Stimulated activated CD8-positive, alpha-beta memory T cell treated with anti-CD3 and anti-CD28 coated beads, Interleukin-7, amount 100 ng/mL, for 48 hours (primary cell): ENCODE results near the gene PRKCH.

Experiments
- DNase-seq, 2 donors: peaks; one replicate each; pipeline ENCODE4 v3.0.0-alpha.2; 2020; ENCODE audit warnings: low read depth in 1 of 2; ENCODE audit errors: extremely low read depth in 1 of 2

The PRKCH gene

DNA sequence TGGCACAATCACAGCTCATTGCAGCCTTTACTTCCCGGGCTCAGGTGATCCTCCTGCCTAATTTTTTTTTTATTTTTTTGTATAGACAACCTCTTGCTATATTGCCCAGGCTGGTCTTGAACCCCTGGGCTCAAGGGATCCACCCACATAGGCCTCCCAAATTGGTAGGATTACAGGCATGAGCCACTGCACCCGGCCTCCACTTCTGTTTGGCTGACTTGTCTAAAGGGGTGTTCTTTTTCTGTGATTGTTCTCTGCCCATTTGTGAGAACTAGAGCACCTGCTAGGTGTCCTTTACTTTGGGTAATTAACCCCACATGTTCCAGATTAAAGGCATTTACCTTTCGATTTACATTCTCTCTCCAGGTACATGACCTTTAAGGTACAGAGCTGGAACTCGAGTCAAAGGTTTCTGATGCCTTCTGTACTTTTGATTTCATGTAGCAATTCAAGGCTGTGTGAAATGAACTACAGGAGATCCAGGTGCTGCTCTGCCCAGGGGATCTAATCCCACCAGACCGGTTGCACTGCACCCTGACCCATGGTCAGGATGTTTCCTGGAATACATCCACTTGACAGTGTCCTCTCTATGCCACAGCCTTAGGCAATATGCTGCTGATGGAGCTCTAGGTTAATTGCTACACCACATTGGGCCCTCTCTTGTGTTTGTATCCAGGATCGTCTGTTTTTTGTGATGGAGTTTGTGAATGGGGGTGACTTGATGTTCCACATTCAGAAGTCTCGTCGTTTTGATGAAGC lies 163.6 kb downstream of the PRKCH start:
- no peak for DNase-seq

DNA sequence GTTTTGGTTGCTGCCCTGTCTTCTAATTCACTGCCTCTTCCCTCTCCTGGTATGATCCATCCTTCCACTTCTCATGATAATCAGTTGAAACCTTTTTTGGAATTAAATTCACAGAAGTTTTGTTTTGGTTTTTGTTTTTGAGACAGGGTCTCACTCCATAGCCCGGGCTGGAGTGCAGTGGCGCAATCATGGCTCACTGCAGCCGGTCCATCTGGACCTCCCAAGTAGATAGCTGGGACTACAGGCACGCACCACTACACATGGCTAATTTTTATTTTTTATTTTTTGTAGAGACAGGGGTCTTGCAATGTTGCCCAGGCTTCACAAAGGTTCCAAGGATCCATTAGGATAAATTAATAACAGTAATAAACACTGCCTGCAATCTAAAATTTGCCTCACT lies 164.3 kb downstream of the PRKCH start:
- DNase-seq, result no peak

DNA sequence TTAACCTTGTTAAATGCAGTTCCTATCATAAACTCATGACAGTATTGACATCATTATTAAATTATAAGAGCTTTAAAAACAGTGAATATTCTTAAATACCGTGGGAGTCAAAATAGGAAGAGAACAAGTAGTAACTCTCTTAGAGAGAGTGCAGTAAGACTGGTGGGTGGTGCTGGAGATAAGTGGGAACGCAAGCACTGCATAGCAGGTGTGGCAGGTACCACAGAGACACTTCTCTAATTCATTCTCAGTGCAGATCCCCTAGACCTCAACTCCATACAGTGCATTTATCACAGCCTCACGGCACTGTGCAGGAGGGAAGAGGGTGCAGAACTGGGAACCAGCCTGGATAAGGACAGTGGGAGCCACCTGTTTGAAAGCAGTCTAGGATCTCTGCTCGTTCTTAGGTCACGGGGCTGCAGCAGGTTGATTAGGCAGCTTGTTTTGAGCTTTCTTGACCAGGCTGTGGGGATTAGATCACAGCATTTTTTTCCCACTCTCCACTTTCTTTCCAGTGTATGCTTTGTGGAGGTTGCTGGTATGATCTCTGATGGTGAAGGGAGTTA lies 165.6 kb downstream of the PRKCH start:
- DNase-seq, result no peak

DNA sequence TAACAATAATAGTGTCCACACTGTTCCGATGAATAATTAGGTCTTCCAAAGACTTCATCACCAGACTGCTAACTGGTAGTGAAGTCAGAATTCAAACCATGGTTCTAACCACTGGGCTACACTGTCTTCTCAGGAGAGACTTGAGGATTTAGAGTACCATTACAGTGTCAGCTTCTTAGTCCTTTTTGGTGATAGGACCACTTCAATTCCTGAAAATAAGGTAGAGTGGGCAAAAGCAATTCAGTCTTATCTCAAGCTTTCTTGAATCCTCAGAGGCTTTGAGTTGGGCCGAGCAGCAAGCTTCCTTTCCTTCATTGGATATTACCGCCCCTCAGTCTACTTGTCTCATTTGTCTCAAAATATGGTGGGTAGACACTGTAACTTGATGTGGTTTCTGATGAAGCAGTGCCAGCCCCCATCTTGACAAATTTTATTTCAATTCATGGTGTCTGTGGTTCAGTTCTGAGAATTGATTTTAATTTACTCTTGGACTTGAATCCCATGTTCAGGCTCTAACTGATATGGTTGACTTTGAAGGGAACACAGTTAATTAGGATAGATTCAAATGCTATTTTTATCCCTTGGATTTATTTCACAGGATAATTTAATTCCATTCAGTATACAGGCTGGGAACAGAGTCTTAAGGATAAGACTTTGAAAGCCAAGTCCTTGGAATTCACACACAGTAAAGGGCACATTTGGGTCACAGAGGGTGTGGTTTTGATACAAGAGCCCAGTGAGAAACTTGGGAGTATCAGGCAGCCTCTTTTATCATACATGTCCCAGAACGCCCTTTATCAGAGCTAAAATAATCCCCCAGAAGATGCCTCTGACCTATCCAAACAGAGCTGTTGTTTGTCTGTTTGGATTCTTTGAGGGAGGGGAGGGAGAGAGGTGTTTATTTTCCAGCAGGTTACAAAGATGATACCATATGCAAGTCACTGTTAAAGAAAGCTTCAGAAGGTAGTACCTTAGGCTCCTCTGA lies 167.3 kb downstream of the PRKCH start:
- DNase-seq, result no peak

DNA sequence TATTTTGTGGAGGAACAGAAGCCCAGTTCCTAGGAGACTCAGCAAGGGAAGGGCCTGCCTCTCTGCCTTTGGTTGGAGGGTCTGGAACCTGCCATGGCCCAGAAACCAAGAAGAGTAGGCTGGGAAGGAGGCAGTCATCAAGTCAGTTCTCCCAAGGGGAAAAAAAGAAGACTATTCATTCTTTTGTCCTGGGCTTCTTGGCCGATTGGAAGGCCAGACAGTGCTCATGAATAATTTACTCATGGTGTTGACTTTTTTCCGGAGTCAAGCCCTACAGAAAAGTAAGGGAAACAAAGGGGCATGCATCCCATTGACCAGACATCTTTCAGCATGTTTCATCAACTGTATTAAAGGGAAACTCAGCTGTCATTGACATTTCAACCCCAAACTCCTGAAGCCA lies 168.1 kb downstream of the PRKCH start:
- DNase-seq, result no peak

DNA sequence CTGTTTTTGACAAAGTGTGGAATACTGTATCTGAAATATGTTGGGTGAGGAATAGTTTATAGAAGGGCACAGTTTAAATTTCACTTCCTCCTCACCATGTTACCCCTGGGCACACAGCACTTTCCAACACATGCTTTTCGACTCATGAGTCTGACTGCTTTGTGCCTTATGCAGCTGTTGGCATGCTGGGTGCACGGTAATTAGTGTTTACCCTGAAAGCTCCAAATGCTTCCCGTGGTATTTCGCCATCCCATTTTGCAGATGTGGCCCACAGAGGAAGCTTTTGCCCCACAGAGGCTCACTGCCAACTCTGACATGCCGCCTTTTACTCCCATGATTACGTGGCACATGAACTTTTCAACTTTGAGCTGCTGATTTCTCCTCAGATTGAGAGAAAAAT lies 168.6 kb downstream of the PRKCH start:
- DNase-seq, result no peak

DNA sequence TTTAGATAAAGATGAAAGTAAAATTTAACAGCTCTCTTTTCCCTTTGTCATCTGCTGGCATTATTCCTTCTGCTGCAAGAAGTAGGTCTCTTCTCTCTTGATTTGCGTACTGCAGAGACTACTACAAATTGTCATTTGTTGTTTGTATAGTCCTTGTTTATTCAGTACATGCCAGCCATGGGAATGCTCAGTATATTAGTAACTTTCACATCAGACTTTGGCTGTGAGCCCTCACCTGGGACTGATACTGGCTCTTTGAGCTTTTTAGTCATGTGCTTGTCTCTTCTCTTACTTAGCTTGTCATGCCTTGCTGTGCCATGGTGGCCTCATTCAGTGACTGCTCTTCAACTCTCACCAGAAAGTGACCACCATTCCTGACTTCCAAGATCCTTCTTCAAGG lies 169.8 kb downstream of the PRKCH start:
- no peak for DNase-seq

DNA sequence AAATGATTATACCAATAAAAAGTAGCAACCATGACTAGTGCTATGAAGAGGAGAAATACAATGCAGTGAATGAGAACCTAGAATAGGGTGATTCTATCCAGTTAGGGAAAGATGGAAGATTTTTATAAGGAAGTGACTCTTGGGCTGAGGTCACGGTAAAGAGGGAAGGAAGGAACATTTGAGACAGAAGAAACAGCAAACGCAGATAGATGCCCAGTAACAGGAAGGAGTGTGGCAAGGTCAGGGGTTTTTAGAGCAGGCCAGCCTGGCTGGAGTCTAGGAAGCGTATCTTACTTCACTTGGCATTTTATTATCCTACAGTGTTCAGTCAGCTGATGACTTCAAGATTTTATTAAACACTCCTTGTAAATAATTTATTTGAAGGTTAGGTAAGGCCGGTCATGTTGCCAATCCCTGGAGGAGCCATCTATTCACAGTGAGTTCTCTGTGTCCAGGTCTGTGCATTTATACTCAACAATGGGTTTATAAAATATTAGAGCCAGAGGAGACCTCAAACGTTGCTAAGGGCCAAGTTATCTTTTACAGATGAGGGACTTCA lies 170.6 kb downstream of the PRKCH start:
- DNase-seq, result no peak

DNA sequence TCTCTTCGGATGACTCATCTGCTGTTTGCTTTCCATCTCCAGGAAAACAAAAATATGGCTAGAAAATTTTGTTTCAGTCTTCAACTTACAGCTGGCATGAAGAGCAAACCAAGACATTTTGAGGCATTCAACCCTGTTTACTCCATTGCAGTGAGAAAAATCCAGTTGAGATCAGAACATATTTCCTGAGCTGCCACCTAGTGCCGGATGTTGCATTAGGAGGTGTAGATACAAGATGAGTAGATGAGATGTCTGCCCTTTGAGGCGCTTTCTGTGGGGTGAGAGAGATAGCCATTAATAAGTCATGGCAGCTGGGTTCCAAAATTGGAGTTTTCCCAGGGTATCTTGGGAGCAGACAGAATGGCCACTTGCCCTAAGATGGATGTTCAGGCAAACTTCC lies 171.1 kb downstream of the PRKCH start:
- no peak for DNase-seq

DNA sequence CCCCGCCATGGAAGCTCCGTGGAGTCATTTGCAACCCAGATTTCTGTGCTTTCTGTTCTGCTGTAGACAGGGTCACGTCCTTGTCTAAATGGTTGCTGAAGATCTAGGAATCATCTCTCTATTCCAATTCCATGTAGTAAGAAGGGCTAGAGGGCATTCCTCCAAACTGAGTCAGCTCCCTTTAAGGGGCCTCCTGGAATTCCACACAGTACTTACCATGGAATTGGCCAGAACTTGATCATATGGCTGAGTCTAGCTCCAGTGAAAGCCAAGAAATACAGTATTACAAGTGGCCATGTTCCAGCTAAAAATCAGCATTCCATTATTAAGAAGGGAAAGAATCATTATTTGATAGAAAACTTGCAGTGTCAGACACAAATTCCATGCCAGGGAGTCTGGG lies 171.9 kb downstream of the PRKCH start:
- no peak for DNase-seq

DNA sequence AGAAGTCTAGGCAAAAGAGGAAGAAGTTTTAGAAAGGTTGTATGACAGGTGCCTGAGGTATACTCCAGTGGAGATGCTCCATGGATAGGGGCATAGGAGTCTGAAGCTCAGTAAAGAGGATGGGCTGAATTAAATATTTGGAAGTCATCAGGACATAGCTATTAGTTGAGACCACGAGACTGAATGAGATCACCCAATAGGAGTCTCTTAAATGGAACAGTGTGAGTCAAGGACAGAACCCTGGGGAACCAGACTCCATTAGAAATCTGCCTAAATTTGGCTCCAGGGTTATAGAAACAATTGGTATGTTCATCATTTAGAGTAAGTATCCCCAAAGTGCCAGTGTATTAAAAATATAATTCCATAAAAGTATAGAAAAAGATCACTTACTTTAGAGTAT lies 172.6 kb downstream of the PRKCH start:
- no peak for DNase-seq

DNA sequence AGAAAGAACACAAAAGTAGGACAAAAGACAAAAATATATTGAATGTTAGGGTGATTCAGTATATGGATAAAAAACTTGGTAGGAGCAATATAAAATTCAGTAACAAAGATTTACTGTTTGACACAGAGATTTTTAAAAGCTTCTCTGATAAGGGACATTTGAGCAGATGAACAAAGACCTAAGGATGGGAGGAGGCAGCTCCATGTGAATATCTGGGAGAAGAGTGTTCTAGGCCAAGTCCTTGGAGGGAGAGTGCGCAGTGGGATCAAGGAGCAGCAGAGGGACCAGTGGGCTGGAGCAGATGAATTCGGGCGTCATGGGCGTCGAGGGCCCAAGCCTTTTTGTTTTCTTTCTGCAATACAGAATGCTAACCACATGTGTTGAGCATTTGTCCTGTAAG lies 174.4 kb downstream of the PRKCH start:
- DNase-seq, result no peak

DNA sequence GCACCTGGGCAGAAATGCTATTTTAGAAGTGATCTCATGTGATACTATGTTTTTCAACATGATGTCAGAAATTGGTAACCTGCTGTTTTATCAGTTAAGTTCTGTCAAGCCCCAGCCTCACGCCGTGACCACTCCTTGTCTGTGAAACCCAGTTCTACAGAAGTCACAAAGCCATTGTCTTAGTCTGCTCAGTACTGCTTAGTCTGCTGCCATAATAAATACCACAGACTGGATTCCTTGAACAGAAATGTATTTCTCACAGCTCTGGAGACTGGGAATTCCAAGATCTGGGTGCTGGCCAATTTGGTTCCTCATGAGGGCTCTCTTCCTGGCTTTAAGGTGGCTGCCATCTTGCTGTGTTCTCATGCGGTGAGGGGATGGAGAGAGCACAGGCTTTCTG lies 176.9 kb downstream of the PRKCH start:
- DNase-seq, result no peak

DNA sequence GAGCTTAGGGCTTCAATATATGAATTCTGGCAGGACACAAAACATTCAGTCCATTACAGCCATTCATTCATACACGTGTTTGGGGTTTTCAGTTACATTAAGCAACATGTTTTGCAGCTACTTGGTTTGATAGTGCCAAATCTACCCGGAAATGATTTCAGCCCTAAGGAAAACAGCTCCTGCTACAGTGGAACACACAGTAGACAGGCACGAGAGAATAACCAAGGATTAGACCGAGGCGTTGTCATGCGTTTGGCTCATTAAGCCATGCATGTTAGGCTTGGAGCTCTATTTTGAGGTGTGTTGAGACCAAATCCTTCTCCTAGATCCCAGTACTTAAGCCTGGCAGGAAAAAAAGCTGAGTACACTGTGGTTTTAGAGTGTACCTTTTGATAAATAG lies 177.4 kb downstream of the PRKCH start:
- no peak for DNase-seq

DNA sequence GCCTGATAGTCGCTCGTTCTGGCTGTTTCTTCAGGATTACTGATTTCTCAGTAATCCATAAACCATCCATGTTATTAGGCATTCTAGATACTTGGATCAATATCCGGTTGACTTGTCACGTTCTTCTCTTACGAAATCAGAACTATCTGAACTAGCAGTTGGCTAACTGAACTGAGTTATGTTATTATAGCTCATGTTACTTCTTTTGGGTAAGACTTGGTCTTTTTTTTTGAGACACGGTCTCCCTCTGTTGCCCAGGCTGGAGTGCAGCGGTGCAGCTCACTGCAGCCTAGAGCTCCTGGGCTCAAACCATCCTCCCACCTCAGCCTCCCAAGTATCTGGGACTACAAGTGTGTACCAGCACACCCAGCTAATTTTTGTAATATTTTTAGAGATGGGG lies 178.6 kb downstream of the PRKCH start:
- no peak for DNase-seq

DNA sequence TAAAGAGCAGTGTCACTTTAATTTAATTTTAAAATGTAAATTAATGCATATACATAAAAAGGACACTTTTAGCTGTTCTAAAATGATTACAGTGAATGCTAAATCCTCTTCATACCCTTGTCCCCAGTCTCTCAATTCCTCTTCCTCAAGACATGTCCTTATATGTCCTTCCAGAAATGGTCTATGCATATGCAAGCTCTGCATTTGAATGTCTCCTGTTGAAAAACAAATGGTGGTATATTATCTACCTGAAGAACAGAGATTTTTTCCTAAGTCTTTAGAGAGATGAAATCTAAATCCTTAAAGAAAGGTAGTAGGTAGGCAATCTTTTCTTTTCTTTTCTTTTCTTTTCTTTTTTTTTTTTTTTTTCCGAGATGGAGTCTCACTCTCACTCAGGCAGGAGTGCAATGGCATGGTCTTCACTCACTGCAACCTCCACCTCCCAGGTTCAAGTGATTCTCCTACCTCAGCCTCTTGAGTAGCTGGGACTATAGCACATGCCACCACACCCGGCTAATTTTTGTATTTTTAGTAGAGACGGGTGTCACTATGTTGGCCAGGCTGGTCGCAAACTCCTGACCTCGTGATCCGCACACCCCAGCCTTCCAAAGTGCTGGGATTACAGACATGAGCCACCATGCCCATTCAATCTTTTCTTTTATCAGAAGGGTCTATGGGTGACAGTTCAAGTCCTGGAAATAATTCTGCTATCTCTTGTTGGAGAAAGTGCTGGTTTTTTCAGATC lies 180.5 kb downstream of the PRKCH start:
- no peak for DNase-seq

DNA sequence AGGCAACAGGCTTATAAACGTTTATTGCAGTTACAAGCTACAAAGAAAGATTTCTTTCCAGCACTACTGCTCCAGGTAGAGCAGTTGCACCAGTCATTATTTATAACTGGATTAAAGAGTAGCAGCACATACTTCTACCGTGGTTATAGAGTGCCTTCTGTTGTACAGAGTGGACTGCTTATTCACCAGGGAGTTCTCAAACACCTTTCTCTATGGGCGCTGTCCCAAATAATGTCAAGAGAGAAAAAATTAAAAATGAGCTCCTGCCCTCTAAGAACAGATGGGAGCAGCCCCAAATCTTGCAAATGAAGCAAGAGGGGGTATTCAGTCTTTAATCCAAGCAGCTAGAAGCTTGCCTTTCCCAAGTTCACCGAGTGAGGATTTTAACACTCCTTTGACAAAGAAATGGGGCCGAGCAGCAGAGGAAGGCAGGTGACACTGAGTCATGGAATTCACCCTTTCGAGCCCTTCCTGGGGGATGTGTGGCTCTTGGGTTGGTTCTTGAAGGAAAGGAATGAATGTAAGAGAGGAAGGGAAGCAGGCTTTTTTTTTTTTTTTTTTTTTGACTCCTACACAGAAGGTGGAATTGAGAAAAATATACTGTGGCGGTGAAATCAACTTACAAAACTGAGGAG lies 181.2 kb downstream of the PRKCH start:
- DNase-seq, result no peak

DNA sequence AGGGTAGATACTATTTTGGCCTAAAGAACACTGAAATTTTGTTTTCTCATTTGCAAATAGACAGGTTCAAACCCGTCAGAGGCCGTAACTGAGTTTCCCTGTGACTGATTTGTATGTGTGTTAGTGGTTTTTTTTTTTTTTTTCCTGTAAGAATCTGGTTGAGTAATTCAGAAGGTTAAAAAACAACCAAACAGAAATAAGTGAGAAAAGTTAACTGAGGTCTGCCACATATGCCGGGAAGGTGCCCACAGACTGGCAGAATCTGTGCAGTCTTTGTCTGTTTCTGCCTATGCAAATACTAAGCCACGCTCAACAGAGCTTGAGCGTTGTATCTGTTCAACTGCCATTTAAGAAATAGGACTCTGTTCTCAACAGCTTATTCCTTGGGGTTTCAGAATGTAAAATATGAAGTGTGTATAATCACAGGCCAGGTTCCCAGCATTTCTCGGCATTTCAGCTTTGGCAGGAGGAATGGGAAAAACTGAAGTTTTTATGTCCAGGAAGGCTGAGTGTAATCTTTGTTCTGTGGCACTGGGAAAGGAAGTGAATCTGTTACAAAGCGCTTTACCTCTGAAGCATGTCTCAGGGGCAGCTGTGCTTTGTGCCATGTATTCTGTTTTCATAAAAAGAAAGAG lies 181.9 kb downstream of the PRKCH start:
- DNase-seq, result peak in 1 of 2 donors; percentile 63

DNA sequence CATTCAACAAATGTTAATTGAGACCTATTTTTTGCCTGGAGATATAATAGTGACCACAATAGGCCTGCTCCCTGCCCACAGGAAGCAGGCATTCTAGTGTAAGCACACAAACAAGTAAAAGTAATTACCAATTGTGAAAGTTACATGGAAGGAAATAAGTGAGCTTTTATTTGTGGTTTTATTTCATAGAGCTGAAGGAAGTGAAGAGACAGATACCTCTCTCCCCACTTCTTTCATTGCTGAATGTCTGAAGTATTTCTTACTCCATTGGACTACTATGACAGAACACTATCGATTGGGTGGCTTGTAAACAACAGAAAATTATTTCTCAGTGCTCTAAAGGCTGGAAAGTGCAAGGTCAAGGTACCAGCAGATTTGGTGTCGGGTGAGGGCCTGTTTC lies 183.5 kb downstream of the PRKCH start:
- DNase-seq, result no peak
